ENCODE data around the gene STAG3.

Gene STAG3

DNA sequence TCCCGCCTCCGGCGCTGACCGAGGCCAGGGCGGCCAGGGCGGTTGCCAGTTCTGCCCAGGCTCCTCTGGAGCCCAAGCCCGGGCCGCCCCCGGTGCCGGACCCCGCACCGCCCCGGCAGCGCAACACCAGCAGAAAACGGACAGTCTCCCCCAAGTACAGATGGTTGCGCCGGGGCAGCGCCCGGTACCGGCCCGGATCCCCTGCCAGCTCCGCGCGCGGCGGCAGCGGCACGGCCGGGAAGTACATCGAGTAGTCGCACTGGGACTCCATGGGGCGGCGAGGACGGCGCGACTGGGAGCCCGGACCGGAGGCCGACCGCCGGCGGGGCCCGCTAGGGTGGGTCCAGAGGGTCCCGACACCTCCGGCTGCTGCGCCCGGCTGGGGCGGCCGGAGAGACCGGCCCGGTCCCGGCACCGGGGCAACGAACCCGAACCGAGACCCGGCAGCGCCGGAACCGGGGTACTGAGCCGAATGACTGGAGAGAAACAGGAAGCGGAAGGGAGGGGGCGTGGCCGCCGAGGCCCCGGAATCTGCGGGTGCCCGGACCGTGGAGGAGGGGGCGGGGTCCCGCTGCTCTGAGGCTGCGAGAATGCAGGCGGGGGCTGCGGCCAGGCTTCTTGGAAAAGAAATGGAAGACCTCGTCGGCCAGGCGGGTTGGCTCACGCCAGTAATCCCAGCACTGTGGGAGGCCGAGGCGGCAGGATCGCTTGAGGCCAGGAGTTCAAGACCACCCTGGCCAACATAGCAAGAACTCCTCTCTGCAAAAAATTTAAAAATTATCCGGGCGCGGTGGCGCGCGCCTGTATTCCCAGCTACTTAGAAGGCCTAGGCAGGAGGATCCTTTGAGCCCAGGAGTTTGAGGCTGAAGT, 19.3 kb upstream of the STAG3 start, which contains the start of gene TRAPPC14:
TSS of gene TRAPPC14 (minus strand) at position 495 of the 870 bp plus-strand sequence. CDS start at position 271, 224 bp downstream.
- ChIA-PET CTCF (no interaction called here), POLR2A (interaction anchor here (0.9 to 2.1 kb wide), 2 partner anchors 10 kb away, joined by 4 to 20 read pairs; partner anchors contain the start of gene LAMTOR4)
- no peak for TF ChIP-seq CTBP1 (IDR thresholded peaks at IDR 0.05; ENCODE audit: borderline replicate concordance)
- 0 out of 2 replicates have a peak, but pooled peaks have one; percentile 37 for TF ChIP-seq ELF4 (IDR thresholded peaks at IDR 0.05)
- peak; percentile 92 for DNase-seq (ENCODE audit: extremely low spot score)

DNA sequence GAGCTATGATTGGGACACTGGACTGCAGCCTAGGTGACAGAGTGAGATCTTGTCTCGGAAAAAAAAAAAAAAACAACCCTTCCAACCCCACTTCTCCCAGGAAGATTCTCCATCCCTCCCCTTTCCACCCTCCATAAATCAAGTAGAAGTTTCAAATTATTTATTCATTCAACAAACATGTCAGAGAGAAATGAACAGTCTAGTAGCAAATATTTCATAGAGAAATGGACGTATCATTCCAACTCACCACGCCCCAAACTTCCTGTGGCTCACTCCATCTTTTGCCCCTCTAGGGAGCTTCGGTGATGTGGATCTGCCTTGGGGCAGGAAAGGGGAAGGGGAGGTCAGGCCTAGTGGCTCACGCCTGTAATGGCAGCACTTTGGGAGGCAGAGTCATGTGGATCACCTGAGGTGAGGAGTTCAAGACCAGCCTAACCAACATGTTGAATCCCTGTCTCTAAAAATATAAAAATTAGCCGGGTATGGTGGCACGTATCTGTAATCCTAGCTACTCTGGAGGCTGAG, 18.6 kb upstream of the STAG3 start:
- ChIA-PET POLR2A (interaction anchor here (0.9 kb wide), 1 partner anchor 10 kb away, joined by 4 read pairs; the partner anchor contains the start of gene LAMTOR4), CTCF (no interaction called here)
- TF ChIP-seq, protein P1, sequence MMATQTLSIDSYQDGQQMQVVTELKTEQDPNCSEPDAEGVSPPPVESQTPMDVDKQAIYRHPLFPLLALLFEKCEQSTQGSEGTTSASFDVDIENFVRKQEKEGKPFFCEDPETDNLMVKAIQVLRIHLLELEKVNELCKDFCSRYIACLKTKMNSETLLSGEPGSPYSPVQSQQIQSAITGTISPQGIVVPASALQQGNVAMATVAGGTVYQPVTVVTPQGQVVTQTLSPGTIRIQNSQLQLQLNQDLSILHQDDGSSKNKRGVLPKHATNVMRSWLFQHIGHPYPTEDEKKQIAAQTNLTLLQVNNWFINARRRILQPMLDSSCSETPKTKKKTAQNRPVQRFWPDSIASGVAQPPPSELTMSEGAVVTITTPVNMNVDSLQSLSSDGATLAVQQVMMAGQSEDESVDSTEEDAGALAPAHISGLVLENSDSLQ (IDR thresholded peaks at IDR 0.05) = no peak
- no peak for TF ChIP-seq BHLHE40 (IDR thresholded peaks at IDR 0.05; ENCODE audit: borderline replicate concordance)
- DNase-seq (ENCODE audit: extremely low spot score) = no peak

DNA sequence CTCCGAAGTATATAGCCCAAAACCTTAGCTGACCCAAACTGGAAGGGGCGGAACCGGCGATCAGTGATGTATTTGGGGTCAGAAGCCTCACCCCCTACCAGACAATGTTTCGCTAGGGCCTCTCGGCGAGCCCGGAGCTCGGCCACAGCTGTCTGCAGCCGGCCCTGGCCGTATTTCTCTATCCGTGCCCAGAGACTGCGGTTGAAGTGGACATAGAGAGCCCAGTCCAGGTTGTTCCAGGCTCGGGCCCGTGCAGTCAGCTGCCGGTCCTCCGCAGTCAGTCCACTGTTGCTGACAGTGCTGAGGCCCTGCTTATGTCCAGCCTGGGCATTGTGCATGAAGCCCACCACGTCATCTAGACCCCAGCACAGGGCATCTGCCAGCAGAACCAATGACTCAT, 17.7 kb upstream of the STAG3 start:
- no peak for TF ChIP-seq TARDBP (IDR thresholded peaks at IDR 0.05)
- no peak for TF ChIP-seq SUZ12 (IDR thresholded peaks at IDR 0.05)
- no peak for TF ChIP-seq CTBP1 (IDR thresholded peaks at IDR 0.05; ENCODE audit: borderline replicate concordance)
- no peak for TF ChIP-seq FOXM1 (IDR thresholded peaks at IDR 0.05; ENCODE audit: borderline replicate concordance)
- TF ChIP-seq HDGF (IDR thresholded peaks at IDR 0.05; ENCODE audit: borderline replicate concordance) = no peak
- TF ChIP-seq, protein P1 (IDR thresholded peaks at IDR 0.05) = no peak
- no peak for TF ChIP-seq BHLHE40 (IDR thresholded peaks at IDR 0.05; ENCODE audit: borderline replicate concordance)
- TF ChIP-seq ARNT (IDR thresholded peaks at IDR 0.05) = no peak
- no peak for TF ChIP-seq SP1 (IDR thresholded peaks at IDR 0.05)
- TF ChIP-seq ZNF384 (IDR thresholded peaks at IDR 0.05) = no peak
- no peak for TF ChIP-seq L3MBTL2 (conservative IDR thresholded peaks at IDR 0.05)
- no peak for TF ChIP-seq FOXK2 (IDR thresholded peaks at IDR 0.05)
- no peak for TF ChIP-seq NFRKB (IDR thresholded peaks at IDR 0.05)
- TF ChIP-seq LEF1 (IDR thresholded peaks at IDR 0.05; ENCODE audit: borderline replicate concordance) = no peak
- TF ChIP-seq FOXA1 (IDR thresholded peaks at IDR 0.05) = no peak
- no peak for DNase-seq (ENCODE audit: extremely low spot score)
- ChIA-PET POLR2A (no interaction called here), CTCF (no interaction called here)

DNA sequence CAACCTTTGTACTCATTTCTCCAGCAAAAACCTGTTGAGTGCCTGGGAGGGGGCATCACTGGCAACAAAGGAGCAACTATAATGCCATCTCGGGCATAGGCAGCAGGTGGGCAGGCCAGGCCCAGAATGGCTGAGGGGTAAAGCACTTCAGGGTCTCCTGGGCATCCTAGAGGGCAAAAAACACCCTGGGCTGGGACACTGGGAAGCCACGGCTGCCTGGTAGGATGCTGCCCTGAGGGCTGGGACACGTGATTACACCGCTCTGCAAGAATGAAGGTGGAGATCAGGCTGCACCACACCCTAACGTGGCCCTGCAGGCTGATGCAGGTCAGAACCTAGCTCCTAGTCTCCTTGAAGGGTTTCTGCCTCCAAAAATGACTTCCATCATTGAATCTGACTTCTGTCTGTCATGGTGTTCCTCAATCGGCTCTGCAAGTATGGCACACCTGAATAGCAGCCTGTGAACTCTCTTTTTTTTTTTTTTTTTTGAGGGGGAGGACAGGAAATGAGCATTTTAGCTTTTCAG, 14.6 kb upstream of the STAG3 start:
- ChIA-PET POLR2A (interaction anchor here (1.8 kb wide), 1 partner anchor 14 kb away, joined by 7 read pairs; the partner anchor contains the start of gene LAMTOR4), CTCF (interaction anchor here (1.1 kb wide), 1 partner anchor 10 kb away, joined by 6 read pairs; no protein-coding TSS in a partner anchor)
- TF ChIP-seq SUZ12 (IDR thresholded peaks at IDR 0.05) (no peak), HDGF (IDR thresholded peaks at IDR 0.05; ENCODE audit: borderline replicate concordance) (no peak), CTBP1 (IDR thresholded peaks at IDR 0.05; ENCODE audit: borderline replicate concordance) (no peak), FOXA1 (IDR thresholded peaks at IDR 0.05) (no peak), NFRKB (IDR thresholded peaks at IDR 0.05) (no peak)
- DNase-seq (ENCODE audit: extremely low spot score) = no peak

DNA sequence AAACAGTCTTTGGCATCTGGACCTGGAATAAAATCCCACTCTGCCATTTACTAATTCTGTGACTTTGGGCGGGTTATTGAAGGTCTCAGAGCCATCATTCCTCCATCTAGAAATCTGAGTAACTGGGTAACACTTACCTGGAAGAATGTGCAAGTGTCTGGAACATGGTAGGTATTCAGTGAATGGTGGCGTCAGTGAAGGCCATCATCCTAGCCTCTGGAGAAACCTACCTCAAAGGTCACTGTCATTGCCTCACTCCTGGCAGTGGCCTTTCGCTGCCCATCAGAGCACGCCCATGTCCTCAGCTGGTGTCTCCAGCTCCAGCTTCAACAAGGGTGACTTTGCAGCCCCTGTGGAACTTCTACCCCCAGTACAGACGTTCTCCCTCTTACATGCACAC, 13.8 kb upstream of the STAG3 start:
- DNase-seq (ENCODE audit: extremely low spot score) = no peak
- TF ChIP-seq, protein P1 (IDR thresholded peaks at IDR 0.05) = no peak
- TF ChIP-seq LEF1 (IDR thresholded peaks at IDR 0.05; ENCODE audit: borderline replicate concordance) (no peak), ARNT (IDR thresholded peaks at IDR 0.05) (no peak), SP1 (IDR thresholded peaks at IDR 0.05) (no peak), L3MBTL2 (conservative IDR thresholded peaks at IDR 0.05) (no peak), FOXK2 (IDR thresholded peaks at IDR 0.05) (no peak), TARDBP (IDR thresholded peaks at IDR 0.05) (no peak), SUZ12 (IDR thresholded peaks at IDR 0.05) (no peak), ELF4 (IDR thresholded peaks at IDR 0.05) (no peak), FOXA1 (IDR thresholded peaks at IDR 0.05) (no peak), FOXM1 (IDR thresholded peaks at IDR 0.05; ENCODE audit: borderline replicate concordance) (no peak), BHLHE40 (IDR thresholded peaks at IDR 0.05; ENCODE audit: borderline replicate concordance) (no peak), HDGF (IDR thresholded peaks at IDR 0.05; ENCODE audit: borderline replicate concordance) (no peak), NFRKB (IDR thresholded peaks at IDR 0.05) (no peak), CTBP1 (IDR thresholded peaks at IDR 0.05; ENCODE audit: borderline replicate concordance) (no peak), ZNF384 (IDR thresholded peaks at IDR 0.05) (no peak)
- ChIA-PET POLR2A (interaction anchor here (1.8 kb wide), 1 partner anchor 15 kb away, joined by 7 read pairs; the partner anchor contains the start of gene LAMTOR4), CTCF (interaction anchor here (1.1 kb wide), 1 partner anchor 10 kb away, joined by 6 read pairs; no protein-coding TSS in a partner anchor)
